Measurements from ENCODE around the gene MYO5B.

DNA sequence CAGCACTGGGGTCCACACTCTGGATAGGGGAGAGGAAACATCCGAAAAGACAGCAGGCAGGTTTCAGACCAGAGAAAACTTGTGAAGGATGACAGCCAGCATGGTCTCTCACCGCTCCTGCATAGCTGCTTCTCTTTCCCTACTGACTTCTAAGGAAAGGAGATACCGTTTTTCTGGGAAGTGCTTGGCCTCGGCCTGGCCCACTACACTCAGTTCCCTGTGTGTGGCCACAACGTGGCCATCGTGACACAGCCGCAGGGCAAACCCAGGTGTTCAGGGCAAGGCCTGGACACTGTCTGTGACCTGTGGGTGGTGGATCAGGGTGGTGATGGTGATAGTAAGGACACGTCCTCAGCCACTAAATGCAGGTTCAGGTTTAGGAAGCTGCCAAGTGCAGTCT is 347.4 kb downstream of the MYO5B start:
- TF ChIP-seq CTCF (conservative IDR thresholded peaks at IDR 0.05 in 1 of 2, IDR thresholded peaks at IDR 0.05 in 1 of 2; ENCODE audit: extremely low read depth in 1 of 2, insufficient read depth in 1 of 2, low read depth in 1 of 2, low read length in 2 of 2): no peak
- no peak for TF ChIP-seq EZH2 (IDR thresholded peaks at IDR 0.05; ENCODE audit: borderline replicate concordance, low read length)

Data from mammary epithelial cell (primary cell).